NCI-H128 (cell line): Measurements from ENCODE around the gene TENM4.

Experiments
- DNase-seq: peaks from one replicate; lab custom pipeline; 2025; ENCODE audit not compliant: unreplicated experiment; lab: John Stamatoyannopoulos, UW

Gene TENM4

GRCh38 chr11:79421820-79422219, 19.0 kb downstream of the TENM4 start:
- no peak for DNase-seq

- DNase-seq = no peak
Measured at GRCh38 chr11:79419120-79419519, 21.7 kb downstream of the TENM4 start.

- DNase-seq = no peak
Measured at GRCh38 chr11:79418241-79418640, 22.6 kb downstream of the TENM4 start.

GRCh38 chr11:79417069-79417920, 23.5 kb downstream of the TENM4 start:
- DNase-seq = no peak

GRCh38 chr11:79415912-79416311, 24.9 kb downstream of the TENM4 start:
- DNase-seq = no peak

GRCh38 chr11:79415411-79415810, 25.4 kb downstream of the TENM4 start:
- no peak for DNase-seq

- DNase-seq = no peak
Measured at GRCh38 chr11:79414644-79415317, 26.0 kb downstream of the TENM4 start.

- no peak for DNase-seq
Measured at GRCh38 chr11:79414041-79414440, 26.8 kb downstream of the TENM4 start.

GRCh38 chr11:79413268-79413667, 27.6 kb downstream of the TENM4 start:
- no peak for DNase-seq

GRCh38 chr11:79412761-79413160, 28.1 kb downstream of the TENM4 start:
- no peak for DNase-seq

- no peak for DNase-seq
Measured at GRCh38 chr11:79409330-79409729, 31.5 kb downstream of the TENM4 start.

- DNase-seq = no peak
Measured at GRCh38 chr11:79406376-79406775, 34.5 kb downstream of the TENM4 start.

- no peak for DNase-seq
Measured at GRCh38 chr11:79404806-79405205, 36.0 kb downstream of the TENM4 start.

GRCh38 chr11:79404325-79404724, 36.5 kb downstream of the TENM4 start:
- no peak for DNase-seq

GRCh38 chr11:79403839-79404238, 37.0 kb downstream of the TENM4 start:
- DNase-seq = no peak

GRCh38 chr11:79402912-79403311, 37.9 kb downstream of the TENM4 start:
- no peak for DNase-seq

- DNase-seq = no peak
Measured at GRCh38 chr11:79400717-79401330, 40.0 kb downstream of the TENM4 start.

- no peak for DNase-seq
Measured at GRCh38 chr11:79400206-79400605, 40.6 kb downstream of the TENM4 start.

GRCh38 chr11:79397252-79397651, 43.6 kb downstream of the TENM4 start:
- no peak for DNase-seq

- DNase-seq = no peak
Measured at GRCh38 chr11:79396674-79397073, 44.2 kb downstream of the TENM4 start.

- DNase-seq = no peak
Measured at GRCh38 chr11:79396001-79396400, 44.8 kb downstream of the TENM4 start.
